Measurements from ENCODE around the gene MRPL20. TPM values are rescaled to one million over a fixed set of nuclear protein-coding genes. Genes with fewer than 3 reads are reported as not detected.
"Not testable (repeated sequence)": the region's sequence is repeated elsewhere in the genome, so short reads cannot be mapped to it uniquely, and the experiment has no call there.

Gene MRPL20
- total and polyA plus RNA-seq, 4 donors: 56.9 to 119 (median 112) TPM

GRCh38 chr1:1412311-1412902 lies 5.3 kb upstream of the MRPL20 start:
- not testable (repeated sequence) for H3K27ac ChIP-seq (ENCODE audit: low read depth, low read length); H3K9me3 ChIP-seq (ENCODE audit: control insufficient read depth, insufficient read depth, low read length); DNase-seq (ENCODE audit: low read depth in 4 of 6, low spot score in 6 of 6); H3K36me3 ChIP-seq (ENCODE audit: control insufficient read depth, insufficient read depth, low read length); H3K4me3 ChIP-seq (ENCODE audit: low read depth, low read length); H3K27me3 ChIP-seq (ENCODE audit: control insufficient read depth, insufficient read depth, low read length)
- peaks cover 17% of the 10 kb centered on the region for H3K4me1 ChIP-seq (ENCODE audit: control insufficient read depth, insufficient read depth, low read length)
- WGBS (ENCODE audit: insufficient coverage): 85% methylated on average over 2 of the region's 11 CpGs

- Histone ChIP-seq H3K27me3 (ENCODE audit: control insufficient read depth, insufficient read depth, low read length) (no peaks in the 10 kb centered on the region), H3K27ac (ENCODE audit: low read depth, low read length) (no peak overlapping the region), H3K4me1 (ENCODE audit: control insufficient read depth, insufficient read depth, low read length) (peaks cover 17% of the 10 kb centered on the region), H3K4me3 (ENCODE audit: low read depth, low read length) (no peak overlapping the region), H3K9me3 (ENCODE audit: control insufficient read depth, insufficient read depth, low read length) (no peaks in the 10 kb centered on the region), H3K36me3 (ENCODE audit: control insufficient read depth, insufficient read depth, low read length) (peaks cover 10% of the 10 kb centered on the region)
- no peak for DNase-seq (ENCODE audit: low read depth in 4 of 6, low spot score in 6 of 6)
- WGBS (ENCODE audit: insufficient coverage): 94% methylated on average over 11 of the region's 13 CpGs
These were observed 4.5 kb upstream of the MRPL20 start for GRCh38 chr1:1411626-1412025.

- H3K27ac ChIP-seq (ENCODE audit: low read depth, low read length); H3K4me3 ChIP-seq (ENCODE audit: low read depth, low read length); H3K27me3 ChIP-seq (ENCODE audit: control insufficient read depth, insufficient read depth, low read length); H3K9me3 ChIP-seq (ENCODE audit: control insufficient read depth, insufficient read depth, low read length); DNase-seq (ENCODE audit: low read depth in 4 of 6, low spot score in 6 of 6): not testable (repeated sequence)
- Histone ChIP-seq H3K36me3 (ENCODE audit: control insufficient read depth, insufficient read depth, low read length) (peaks cover 22% of the 10 kb centered on the region), H3K4me1 (ENCODE audit: control insufficient read depth, insufficient read depth, low read length) (peaks cover 31% of the 10 kb centered on the region)
- WGBS (ENCODE audit: insufficient coverage): no CpG with 5 or more reads among the region's 8 CpGs
These were observed 3.1 kb upstream of the MRPL20 start for GRCh38 chr1:1410238-1410637.

- peaks cover 45% of the 10 kb centered on the region for H3K36me3 ChIP-seq (ENCODE audit: control insufficient read depth, insufficient read depth, low read length)
- no peaks in the 10 kb centered on the region for H3K27me3 ChIP-seq (ENCODE audit: control insufficient read depth, insufficient read depth, low read length)
- H3K4me3 ChIP-seq (ENCODE audit: low read depth, low read length): peak overlapping the region; percentile 72
- peaks cover 36% of the 10 kb centered on the region for H3K4me1 ChIP-seq (ENCODE audit: control insufficient read depth, insufficient read depth, low read length)
- WGBS (ENCODE audit: insufficient coverage): 4% methylated on average over 34 of the region's 41 CpGs
- DNase-seq (ENCODE audit: low read depth in 4 of 6, low spot score in 6 of 6): no peak
- H3K9me3 ChIP-seq (ENCODE audit: control insufficient read depth, insufficient read depth, low read length): no peaks in the 10 kb centered on the region
- no peak overlapping the region for H3K27ac ChIP-seq (ENCODE audit: low read depth, low read length)
These were observed 684 bp upstream of the MRPL20 start for GRCh38 chr1:1407636-1408318.

- DNase-seq (ENCODE audit: low read depth in 4 of 6, low spot score in 6 of 6): no peak
- 40% methylated on average over 42 of the region's 43 CpGs for WGBS (ENCODE audit: insufficient coverage)
- Histone ChIP-seq H3K36me3 (ENCODE audit: control insufficient read depth, insufficient read depth, low read length) (peaks cover 59% of the 10 kb centered on the region), H3K9me3 (ENCODE audit: control insufficient read depth, insufficient read depth, low read length) (no peaks in the 10 kb centered on the region), H3K27ac (ENCODE audit: low read depth, low read length) (no peak overlapping the region), H3K4me1 (ENCODE audit: control insufficient read depth, insufficient read depth, low read length) (peaks cover 39% of the 10 kb centered on the region), H3K4me3 (ENCODE audit: low read depth, low read length) (peak overlapping the region; percentile 72), H3K27me3 (ENCODE audit: control insufficient read depth, insufficient read depth, low read length) (no peaks in the 10 kb centered on the region)
These were observed 832 bp downstream of the MRPL20 start for GRCh38 chr1:1406101-1406820.

- DNase-seq (ENCODE audit: low read depth in 4 of 6, low spot score in 6 of 6): no peak
- Histone ChIP-seq H3K36me3 (ENCODE audit: control insufficient read depth, insufficient read depth, low read length) (peaks cover 65% of the 10 kb centered on the region), H3K4me1 (ENCODE audit: control insufficient read depth, insufficient read depth, low read length) (peaks cover 46% of the 10 kb centered on the region), H3K27me3 (ENCODE audit: control insufficient read depth, insufficient read depth, low read length) (no peaks in the 10 kb centered on the region), H3K9me3 (ENCODE audit: control insufficient read depth, insufficient read depth, low read length) (no peaks in the 10 kb centered on the region), H3K4me3 (ENCODE audit: low read depth, low read length) (no peak overlapping the region), H3K27ac (ENCODE audit: low read depth, low read length) (no peak overlapping the region)
- 84% methylated on average over 7 of the region's 7 CpGs for WGBS (ENCODE audit: insufficient coverage)
These were observed 3.4 kb downstream of the MRPL20 start for GRCh38 chr1:1403653-1404052.

- WGBS (ENCODE audit: insufficient coverage): 85% methylated on average over 5 of the region's 9 CpGs
These were observed 4.1 kb downstream of the MRPL20 start for GRCh38 chr1:1402901-1403392.

GRCh38 chr1:1402072-1402900 lies 4.8 kb downstream of the MRPL20 start:
- Histone ChIP-seq H3K27ac (ENCODE audit: low read depth, low read length) (no peak overlapping the region), H3K4me3 (ENCODE audit: low read depth, low read length) (no peak overlapping the region), H3K4me1 (ENCODE audit: control insufficient read depth, insufficient read depth, low read length) (peaks cover 51% of the 10 kb centered on the region), H3K27me3 (ENCODE audit: control insufficient read depth, insufficient read depth, low read length) (no peaks in the 10 kb centered on the region), H3K36me3 (ENCODE audit: control insufficient read depth, insufficient read depth, low read length) (peaks cover 75% of the 10 kb centered on the region), H3K9me3 (ENCODE audit: control insufficient read depth, insufficient read depth, low read length) (no peaks in the 10 kb centered on the region)
- DNase-seq (ENCODE audit: low read depth in 4 of 6, low spot score in 6 of 6): no peak
- WGBS (ENCODE audit: insufficient coverage): 79% methylated on average over 18 of the region's 20 CpGs

More at GRCh38 chr1:1402901-1403392, 4.1 kb downstream of the MRPL20 start:
- DNase-seq (ENCODE audit: low read depth in 4 of 6, low spot score in 6 of 6); H3K4me3 ChIP-seq (ENCODE audit: low read depth, low read length); H3K27ac ChIP-seq (ENCODE audit: low read depth, low read length); H3K27me3 ChIP-seq (ENCODE audit: control insufficient read depth, insufficient read depth, low read length); H3K9me3 ChIP-seq (ENCODE audit: control insufficient read depth, insufficient read depth, low read length): not testable (repeated sequence)
- Histone ChIP-seq H3K4me1 (ENCODE audit: control insufficient read depth, insufficient read depth, low read length) (peaks cover 48% of the 10 kb centered on the region), H3K36me3 (ENCODE audit: control insufficient read depth, insufficient read depth, low read length) (peaks cover 68% of the 10 kb centered on the region)

- H3K4me1 ChIP-seq (ENCODE audit: control insufficient read depth, insufficient read depth, low read length): peaks cover 52% of the 10 kb centered on the region
- WGBS (ENCODE audit: insufficient coverage): 93% methylated on average over 3 of the region's 7 CpGs
- H3K4me3 ChIP-seq (ENCODE audit: low read depth, low read length): no peak overlapping the region
- H3K27me3 ChIP-seq (ENCODE audit: control insufficient read depth, insufficient read depth, low read length): no peaks in the 10 kb centered on the region
- H3K36me3 ChIP-seq (ENCODE audit: control insufficient read depth, insufficient read depth, low read length): peaks cover 79% of the 10 kb centered on the region
- DNase-seq (ENCODE audit: low read depth in 4 of 6, low spot score in 6 of 6): no peak
- H3K9me3 ChIP-seq (ENCODE audit: control insufficient read depth, insufficient read depth, low read length): no peaks in the 10 kb centered on the region
- H3K27ac ChIP-seq (ENCODE audit: low read depth, low read length): no peak overlapping the region
These were observed 5.6 kb downstream of the MRPL20 start for GRCh38 chr1:1401457-1402010.
